Measurements from ENCODE around the gene GMNC. TPM values are rescaled to one million over a fixed set of nuclear protein-coding genes. Genes with fewer than 3 reads are reported as not detected.

The GMNC gene
- total and polyA plus RNA-seq, 2 of the 13 experiments (the other 11 are each of a cell fraction or from before 2014, with no cell fraction given): not detected

- H3K27ac ChIP-seq (ENCODE audit: extremely low read length, insufficient read depth, low read length): no peak overlapping the region
- peaks cover 25% of the 10 kb centered on the region for H3K4me1 ChIP-seq (ENCODE audit: insufficient read depth, low read length)
- peaks cover 0 to 4% of the 10 kb centered on the region in 2 experiments; a peak in 2 of 5 replicates for H3K27me3 ChIP-seq (ENCODE audit: control insufficient read depth in 1 of 2, insufficient read depth in 2 of 2, low read length in 2 of 2)
- no peaks in the 10 kb centered on the region for H3K79me2 ChIP-seq (ENCODE audit: insufficient read depth, low read length)
- no peak overlapping the region for H3K4me2 ChIP-seq (ENCODE audit: low read depth, low read length)
- FAIRE-seq (no peak), DNase-seq (ENCODE audit: low spot score) (no peak), ATAC-seq (no peak)
- no peak overlapping the region for H2AFZ ChIP-seq (ENCODE audit: low read length)
- H3K9me3 ChIP-seq (ENCODE audit: low read length): no peaks in the 10 kb centered on the region
- BruUV-seq (replicated peaks): no TSS peak
- intact Hi-C loops (cut with micrococcal nuclease; ENCODE audit: unreplicated experiment): loop anchor here (10.0 kb wide), 1 partner anchor 159 kb away; no protein-coding TSS in a partner anchor
- no peak overlapping the region for H3K9ac ChIP-seq (ENCODE audit: insufficient read depth, low read depth, low read length)
- in situ Hi-C loops (cut with HindIII; ENCODE audit: extremely low pct_ligation_motif_present, low pct_unique_long_range_greater_than_20kb): no loop called here
- no peak overlapping the region for H3K4me3 ChIP-seq (replicated peaks in 1 of 3; ENCODE audit: insufficient read depth in 1 of 3, low read depth in 2 of 3, low read length in 3 of 3)
- POLR2A ChIA-PET: no interaction called here
- CTCF ChIA-PET (ENCODE audit: low intra/inter-chr PET ratio, low total read pairs): no interaction called here
- no peaks in the 10 kb centered on the region for H3K36me3 ChIP-seq (replicated peaks in 1 of 2; ENCODE audit: control insufficient read depth in 1 of 2, insufficient read depth in 2 of 2, low read length in 2 of 2)
- H4K20me1 ChIP-seq (ENCODE audit: insufficient read depth, low read length): no peaks in the 10 kb centered on the region
- no peak for TF ChIP-seq ZNF414 (CRISPR knock-in tag; IDR thresholded peaks at IDR 0.05)
- no peak for TF ChIP-seq CENPX (CRISPR knock-in tag; IDR thresholded peaks at IDR 0.05)
- TF ChIP-seq ZNF10 (CRISPR knock-in tag; IDR thresholded peaks at IDR 0.05; ENCODE audit: borderline replicate concordance, low read depth): no peak
- no peak for TF ChIP-seq HOXA3 (CRISPR knock-in tag; IDR thresholded peaks at IDR 0.05)
- TF ChIP-seq SRY (CRISPR knock-in tag; IDR thresholded peaks at IDR 0.05): no peak
- no peak for TF ChIP-seq RARG (CRISPR knock-in tag; IDR thresholded peaks at IDR 0.05; ENCODE audit: low read depth)
- no peak for TF ChIP-seq TP53 (CRISPR knock-in tag; conservative IDR thresholded peaks at IDR 0.05)
- TF ChIP-seq ZHX2 (IDR thresholded peaks at IDR 0.05; ENCODE audit: low read depth): no peak
- no peak for TF ChIP-seq ZHX2 (CRISPR knock-in tag; IDR thresholded peaks at IDR 0.05; ENCODE audit: borderline replicate concordance)
- no peak for TF ChIP-seq ARID5B (CRISPR knock-in tag; IDR thresholded peaks at IDR 0.05)
- TF ChIP-seq FOXA3 (CRISPR knock-in tag; IDR thresholded peaks at IDR 0.05): no peak
- no peak for TF ChIP-seq ZBTB25 (CRISPR knock-in tag; IDR thresholded peaks at IDR 0.05)
- TF ChIP-seq ZBTB14 (CRISPR knock-in tag; IDR thresholded peaks at IDR 0.05): no peak
Observed at GRCh38 chr3:190864002-190864401, 1.5 kb upstream of the GMNC start.

Data from HepG2 (cell line).